GM21447 (cell line): ENCODE measurements around the gene CLIP4.

Experiments
- ATAC-seq: cut with Tn5 transposase; IDR thresholded peaks from one replicate; pipeline ENCODE4 v1.9.1; 2021; ENCODE audit not compliant: unreplicated experiment

Gene CLIP4

DNA sequence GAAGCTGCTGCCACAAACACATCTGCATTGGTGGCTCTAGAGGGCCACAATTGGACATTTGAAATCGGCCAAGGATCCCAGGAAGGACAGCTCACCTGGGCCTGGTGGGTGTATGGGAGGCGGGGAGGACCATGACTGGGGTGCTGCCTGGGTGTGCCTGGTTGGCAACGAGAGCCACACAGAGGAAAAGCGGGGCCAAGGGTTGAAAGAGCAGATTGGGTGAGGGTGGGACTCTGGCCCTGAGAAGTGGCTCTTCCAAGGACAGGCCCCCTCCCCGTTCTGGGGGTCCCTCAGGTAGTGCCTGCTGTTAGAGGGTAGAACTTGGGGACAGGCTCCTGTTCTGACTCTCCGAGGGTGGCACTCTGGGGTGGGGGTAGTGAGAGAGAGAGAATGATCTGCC is 102.9 kb downstream of the CLIP4 start:
- ATAC-seq: no peak

DNA sequence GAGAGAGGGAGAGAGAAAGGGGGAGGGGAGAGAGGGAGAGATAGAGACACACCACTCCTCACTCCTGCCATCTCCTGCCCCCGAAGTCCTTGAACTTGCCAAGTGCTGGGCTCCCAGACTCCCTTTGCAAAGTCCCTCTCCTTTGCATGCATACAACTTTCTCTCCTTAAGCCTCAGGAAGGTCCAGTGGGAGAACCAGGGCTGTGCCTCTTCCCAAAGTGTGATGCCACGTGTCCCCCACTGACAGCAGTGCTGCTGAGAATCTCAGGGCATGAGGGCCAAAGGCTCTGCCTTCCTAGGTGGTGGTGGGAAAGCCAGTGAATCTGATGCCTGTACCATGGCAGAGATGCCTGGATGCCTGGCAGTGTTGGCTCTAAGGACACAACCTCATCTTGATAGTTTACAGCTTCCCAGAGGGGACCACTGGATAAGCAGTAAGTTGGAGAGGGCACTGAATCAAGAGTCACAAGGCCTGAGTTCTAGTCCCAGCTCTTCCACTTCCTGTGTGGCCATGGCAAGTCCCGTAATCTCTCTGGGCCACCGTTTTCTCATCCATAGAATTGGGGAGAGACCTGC is 103.4 kb downstream of the CLIP4 start:
- no peak for ATAC-seq

DNA sequence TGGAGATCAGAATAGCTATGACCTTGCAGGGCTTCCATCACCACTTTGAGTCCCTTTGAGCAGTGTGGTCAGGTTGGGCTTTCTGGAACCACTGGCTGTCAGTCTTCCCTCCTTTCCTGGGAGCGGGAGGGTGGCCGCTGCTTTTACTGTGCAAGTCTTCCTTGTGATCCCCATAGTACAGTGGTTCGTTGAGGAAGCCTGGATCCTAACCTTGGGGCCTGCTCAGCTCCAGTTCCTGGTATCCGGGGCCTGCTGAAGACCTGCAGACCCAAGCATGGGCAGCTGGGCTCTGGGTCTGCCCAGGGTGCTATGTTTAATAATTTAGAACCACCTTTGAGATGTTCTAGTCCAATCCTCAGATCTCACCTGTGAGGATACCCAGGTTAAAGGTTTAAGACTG is 104.2 kb downstream of the CLIP4 start:
- ATAC-seq: no peak

DNA sequence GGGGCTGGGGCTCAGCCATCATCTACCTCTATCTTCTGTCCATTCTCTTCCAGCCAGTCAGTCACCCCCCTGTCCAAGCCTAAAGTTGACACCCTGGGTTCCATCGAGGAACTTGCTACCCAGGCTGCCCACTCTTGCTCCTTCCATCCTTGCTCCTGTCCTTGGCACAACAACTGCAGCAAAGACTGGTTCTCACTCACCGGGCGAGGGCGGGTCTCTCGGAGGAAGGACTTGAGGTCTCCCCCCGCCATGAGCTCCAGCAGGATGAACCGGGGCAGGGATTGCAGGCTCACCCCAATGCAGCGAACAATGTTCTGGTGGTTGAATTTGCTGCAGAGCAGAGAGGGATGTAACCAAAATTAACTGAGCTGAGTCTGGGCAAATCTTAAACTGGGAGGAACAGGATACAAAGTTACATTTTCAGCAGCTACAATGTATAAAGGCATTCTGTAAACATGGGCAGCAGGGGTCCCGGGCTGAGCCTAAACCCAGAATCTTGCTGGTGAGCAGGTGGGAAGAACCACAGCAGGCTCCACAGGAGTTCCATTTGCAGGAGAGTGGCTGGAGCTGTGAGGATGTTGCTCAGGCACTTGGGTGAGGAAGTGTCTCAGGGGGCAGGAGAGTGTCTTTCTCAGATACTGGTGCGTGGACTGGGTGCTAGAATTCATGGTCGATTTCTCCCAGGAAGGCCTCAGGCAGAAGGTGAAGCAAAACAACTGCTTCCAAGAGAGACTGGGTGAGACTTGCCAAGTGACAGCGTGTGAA is 105.5 kb downstream of the CLIP4 start:
- no peak for ATAC-seq

DNA sequence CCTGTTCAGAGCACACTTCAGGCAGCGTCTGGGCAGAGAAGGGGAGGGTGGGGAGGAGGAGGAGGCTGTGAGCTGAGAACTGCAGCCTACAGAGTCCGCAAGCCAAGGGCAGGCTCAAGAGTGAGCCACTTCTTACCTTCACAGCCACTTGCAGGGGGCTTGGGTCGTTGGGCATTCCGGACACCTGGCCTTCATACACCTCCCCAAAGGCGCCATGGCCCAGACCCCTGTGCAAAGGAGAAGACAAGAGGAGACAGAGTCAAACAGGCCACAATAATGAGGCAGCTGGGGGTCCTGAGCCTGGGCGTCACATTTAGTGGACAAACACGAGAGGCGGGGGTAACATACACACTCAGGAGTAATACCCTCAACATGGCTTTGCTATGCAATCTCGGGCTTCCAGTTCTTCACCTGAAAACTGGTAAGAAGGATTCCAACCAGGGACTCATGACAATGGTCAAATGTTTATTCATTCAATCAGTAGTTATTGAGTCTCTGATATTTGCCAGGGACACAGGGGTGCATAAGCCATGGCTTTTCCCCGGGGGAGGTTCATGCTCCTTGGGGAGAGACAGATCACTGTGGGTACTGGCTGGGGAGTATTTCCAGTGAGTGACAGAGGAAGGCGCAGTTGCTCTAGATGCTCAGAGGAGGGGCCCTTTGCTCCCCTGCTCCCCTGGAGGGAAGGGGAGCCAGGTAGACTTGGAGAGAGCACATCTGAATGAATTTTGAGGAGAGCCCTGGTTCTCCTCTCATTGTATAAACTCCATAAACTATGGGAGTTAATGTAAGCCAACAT is 107.4 kb downstream of the CLIP4 start:
- no peak for ATAC-seq

DNA sequence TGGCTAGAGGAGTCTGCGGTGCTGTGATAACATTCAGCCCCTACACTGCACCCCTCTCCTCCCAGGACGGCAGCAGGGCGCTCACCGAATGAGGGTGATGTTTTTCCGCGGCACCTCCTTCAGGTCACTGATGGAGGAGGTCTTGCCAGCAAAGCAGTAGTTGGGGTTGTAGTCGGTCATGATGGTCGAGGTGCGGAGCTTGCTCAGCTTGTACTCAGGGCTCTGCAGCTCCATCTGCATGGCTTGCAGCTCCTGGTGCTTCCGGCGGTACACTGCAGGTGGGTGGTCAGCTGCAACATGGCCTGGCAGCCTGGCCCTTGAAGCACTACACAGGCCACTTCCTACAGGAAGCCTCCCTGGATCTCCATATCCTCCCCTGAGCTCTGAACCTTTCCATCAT is 108.0 kb downstream of the CLIP4 start:
- no peak for ATAC-seq

DNA sequence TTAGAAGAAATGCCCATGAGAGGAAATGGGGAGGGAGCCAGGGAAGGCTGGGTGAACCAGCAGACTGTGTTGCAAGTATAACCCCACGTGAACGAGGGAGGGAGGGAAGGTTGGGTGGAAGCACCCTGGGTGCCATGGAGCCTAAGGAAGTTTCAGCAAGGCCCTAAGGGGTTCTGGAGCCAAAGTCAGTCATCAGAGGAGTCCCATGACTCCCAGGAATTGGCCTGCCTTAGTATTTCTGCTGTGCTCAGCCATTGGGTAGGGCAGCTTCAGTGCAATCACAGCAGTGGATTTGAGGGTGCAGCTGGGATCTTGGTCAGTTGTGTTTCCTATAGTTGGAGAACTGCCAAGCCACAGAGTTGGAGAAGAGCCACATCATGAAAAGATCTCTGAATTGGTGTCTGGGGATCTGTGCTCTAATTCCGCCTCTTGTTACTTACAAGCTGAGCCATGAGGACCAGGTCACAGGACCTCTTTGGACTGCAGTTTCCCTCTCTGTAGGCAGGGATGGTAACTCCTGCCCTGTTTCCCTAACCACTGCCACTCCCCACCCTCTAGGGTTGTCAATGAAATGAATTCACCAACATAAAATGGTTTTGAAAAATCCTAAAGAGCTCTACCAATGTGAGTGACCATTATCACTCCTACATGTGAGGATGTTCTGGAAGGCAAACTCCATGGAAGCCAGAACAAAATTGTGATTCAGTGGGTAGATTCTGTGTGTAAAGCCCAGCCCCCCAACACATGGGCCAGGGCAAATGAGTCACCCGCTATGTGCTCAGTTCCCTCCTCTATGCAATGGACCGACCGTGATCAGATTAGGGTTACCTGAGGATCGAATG is 108.9 kb downstream of the CLIP4 start:
- ATAC-seq: no peak

DNA sequence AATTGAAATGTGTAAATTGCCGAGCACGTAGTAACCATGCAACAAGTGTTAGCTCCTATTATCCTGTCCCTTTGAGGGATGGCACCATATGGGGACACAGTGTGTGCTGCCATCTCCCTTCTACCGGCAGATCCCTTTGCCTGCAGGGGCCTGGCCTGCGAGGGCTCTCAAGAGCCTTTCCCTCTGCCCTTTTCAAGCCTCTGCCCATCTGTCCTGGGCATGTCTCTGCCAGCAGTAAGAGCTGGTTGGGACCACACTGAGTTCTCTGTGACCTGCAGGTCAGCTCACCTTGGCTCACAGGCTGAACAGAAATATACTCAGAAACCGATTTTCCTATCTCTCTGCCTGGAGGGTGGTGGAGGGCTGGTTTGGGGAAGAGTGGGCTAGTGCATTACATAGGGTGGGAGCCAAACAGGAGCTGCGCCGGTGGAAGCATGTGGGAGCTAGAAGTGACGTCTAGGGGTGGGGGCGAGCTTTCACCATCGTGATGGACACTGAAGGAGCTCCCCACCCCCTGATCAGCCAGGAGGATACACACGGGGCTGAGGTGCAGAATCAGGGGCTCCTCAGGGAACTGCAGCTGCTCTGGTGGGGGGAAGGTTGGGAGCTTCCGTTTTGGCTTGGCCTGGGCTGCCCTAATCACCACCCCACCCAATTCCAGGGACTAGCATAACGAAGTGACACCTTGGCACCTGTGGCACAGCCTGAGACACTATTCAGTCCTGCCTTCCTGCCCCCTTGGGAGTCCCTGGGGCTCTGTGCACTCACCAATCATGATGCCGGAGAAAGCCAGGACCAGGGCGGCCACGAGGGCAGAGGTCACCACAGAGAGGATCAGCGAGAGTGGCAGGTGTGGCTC is 109.7 kb downstream of the CLIP4 start:
- ATAC-seq: no peak

DNA sequence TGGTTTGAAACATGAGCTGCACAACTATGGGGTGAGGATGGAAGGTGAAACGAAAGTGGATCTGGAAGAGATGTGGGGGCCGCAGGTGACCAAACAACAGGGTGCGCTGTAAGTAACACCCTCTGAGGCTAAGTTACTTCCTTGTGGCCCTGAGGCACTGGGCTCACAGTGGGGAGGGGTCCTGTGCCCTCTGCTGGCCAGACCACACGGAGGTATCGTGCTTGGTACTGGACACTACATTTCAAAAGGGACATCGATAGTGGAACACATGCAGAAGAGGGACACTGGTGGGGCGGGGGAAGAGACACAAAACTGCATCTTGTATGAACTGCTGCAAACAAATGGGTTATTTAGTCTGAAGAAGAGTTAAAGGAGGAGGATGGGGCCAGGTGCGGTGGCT is 110.6 kb downstream of the CLIP4 start:
- no peak for ATAC-seq

DNA sequence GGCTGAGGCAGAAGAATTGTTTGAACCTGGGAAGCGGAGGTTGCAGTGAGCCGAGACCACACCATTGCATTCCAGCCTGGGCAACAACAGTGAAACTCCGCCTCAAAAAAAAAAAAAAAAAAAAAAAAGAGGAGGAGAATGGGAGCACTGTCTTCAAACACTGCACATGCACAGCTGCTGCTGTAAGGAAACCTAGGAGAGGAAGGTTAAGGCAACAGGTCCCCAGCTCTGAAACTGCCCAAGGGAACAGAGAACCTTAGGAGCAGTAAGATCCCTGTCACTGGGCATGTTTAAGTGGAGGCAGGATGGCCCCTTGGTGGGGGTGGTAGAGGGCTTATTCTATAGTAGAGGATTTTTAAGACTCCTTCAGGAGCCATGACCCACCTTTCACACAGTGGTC is 111.2 kb downstream of the CLIP4 start:
- ATAC-seq: no peak

DNA sequence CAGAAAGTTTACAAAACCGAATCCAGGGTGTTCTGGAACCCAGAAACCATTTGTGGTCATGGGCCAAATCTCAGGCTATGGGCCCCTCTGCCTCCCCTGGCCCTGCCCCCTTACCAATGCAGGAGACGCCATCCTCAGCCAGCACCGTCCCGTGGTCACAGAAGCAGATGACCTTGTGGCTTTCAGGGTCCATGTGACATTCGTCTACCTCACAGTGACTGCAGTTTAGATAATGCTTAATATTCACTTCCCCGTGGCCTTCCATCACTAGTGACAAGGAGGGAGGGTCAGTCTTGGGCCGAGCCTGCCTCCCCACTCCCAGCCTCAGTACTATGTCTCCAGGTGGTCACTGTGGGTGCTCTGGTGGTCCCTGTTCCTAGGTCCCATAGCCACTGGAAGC is 111.6 kb downstream of the CLIP4 start:
- no peak for ATAC-seq

DNA sequence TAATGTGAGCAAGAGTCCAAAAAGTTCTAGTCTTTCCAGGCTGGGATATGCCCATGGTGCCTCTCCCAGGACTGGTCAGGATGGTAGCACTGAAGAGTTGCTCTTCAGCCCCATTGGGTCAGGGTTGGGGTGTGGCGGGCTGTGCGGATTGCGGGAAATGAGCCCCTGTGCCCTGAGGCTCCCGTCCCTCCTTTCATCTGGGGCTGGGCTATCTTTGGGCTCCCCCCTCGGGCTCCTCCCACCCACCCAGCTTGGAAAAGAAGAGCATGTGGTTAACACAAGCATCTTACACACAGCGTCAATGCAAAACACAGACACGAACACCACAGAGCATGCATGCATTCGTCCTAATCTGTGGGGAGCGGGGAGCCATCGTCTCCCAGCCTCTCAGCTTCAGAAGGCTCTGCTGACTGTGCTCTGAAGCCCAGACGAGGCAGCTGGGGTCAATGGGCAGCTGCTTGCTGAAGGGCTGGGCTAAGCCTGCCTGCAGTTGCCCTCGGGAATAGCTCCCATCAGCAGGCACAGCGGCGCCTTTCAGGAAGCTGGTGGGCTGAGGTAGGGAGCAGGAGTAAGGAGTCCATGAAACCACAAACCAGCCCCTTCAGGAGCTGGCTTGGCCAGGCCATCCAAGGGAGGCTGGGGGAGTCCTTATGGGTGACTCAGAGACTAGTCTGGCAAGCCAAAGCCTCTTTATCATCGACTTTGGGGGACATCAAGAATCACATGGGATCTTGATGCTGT is 112.9 kb downstream of the CLIP4 start:
- no peak for ATAC-seq

DNA sequence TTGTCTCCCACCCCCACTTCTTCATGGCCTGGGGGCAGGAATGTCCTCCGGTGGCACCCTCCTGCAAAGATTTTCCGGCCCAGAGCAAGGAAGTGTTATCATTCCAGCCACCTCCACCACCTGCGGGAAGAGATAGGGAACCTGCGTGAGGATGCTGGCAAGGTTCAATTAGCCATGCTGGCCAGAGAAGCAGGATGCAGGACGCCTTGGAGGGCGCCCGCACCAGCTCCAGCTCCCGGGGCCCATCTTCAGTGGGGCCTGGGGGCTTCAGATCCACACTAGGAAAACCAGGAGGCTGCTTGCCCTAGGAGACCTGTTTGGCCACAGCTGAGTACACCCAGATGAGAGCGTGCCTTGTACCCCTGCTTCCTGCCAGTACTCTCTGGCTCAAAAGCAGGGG is 113.7 kb downstream of the CLIP4 start:
- ATAC-seq: no peak

DNA sequence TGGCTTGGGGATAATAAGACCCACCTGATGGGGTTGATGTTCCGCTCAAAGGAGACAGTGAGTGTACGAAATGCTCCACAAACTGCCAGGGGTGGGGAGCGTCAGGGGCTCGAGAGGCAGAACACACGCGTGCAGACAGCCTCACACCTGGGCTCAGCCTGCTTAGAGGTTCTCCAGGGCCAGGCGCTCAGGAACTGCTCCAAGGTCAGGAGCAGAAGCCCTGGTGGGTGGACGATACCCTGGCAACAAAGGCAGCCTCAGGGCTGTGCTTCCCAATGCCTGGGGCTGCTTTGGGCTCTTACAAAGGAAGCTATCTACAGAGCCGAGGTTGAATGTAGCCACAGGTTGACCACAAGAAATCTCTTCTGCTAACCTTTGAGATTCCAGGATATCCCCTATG is 114.4 kb downstream of the CLIP4 start:
- no peak for ATAC-seq

DNA sequence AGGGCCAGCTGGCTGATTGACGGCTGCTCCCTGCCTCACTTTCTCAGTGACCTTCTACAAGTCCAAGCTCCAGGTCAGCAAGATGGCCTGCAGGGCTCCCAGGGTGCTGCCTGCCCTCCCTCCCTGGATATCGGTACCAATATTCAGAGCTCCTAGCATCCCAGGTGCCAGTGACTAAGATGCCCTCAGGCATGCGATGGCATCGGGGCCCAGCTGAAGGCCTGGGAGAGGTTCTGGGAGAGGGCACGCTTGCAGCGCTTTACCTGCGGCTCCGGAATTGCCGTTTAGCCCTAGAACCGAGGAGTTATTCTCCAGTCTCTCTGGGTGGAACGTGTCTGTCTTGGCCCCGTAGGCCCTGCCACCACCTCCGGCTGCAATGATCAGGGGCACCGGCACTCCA is 116.8 kb downstream of the CLIP4 start:
- no peak for ATAC-seq

DNA sequence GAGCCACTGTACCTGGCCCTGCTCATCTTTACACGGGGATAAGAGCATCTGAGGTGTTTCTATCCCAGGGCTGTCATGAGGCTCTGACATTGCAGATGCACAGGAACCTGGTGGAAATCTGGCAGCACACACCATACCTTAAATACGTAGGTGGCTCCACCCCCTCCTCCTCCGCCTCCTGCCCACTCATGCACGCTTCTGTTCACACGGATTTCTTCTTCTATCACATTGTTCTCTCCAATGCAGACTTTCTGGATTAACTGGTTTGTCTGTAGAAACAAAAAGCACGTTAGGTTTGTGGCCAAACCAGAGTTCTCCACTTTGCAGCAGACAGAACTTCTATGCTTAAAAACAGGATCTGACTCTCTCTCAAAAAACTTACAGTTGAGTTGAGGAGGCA is 118.2 kb downstream of the CLIP4 start:
- no peak for ATAC-seq

DNA sequence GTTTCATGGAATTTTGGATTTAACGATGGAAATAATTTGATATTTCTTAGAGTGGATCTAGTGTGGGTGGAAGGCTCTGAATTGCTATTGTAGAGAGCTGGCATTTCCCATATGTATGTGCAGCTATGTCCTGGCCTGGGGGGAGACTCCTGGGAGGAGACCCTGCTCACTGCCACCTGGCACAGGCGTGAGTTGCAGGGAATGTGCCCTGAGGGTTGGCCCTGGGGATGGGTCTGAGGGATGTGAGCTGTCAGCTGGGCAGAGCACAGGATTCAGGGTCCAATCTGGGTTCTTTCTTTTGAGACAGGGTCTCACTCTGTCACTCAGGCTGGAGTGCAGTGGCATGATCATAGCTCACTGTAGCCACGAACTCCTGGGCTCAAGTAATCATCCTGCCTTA is 120.2 kb downstream of the CLIP4 start:
- ATAC-seq: no peak

DNA sequence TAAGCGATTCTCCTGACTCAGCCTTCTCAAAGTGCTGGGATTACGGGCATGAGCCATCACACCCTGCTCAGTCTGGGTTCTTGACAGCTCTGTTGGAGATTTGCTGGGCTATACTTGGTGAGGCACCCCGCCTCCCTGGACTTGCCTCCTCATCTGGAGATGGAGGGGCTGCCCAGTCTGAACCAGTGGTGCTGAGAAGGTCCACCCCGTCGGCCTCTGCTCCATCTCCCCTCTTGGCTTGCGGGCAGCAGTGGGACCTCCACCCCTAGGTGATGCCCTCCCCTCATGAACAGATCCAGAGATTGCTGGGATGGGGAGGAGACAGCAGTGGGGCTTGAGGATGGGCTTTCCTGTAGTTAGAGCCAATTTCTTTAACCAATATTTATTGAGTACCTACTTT is 120.9 kb downstream of the CLIP4 start:
- ATAC-seq: no peak

DNA sequence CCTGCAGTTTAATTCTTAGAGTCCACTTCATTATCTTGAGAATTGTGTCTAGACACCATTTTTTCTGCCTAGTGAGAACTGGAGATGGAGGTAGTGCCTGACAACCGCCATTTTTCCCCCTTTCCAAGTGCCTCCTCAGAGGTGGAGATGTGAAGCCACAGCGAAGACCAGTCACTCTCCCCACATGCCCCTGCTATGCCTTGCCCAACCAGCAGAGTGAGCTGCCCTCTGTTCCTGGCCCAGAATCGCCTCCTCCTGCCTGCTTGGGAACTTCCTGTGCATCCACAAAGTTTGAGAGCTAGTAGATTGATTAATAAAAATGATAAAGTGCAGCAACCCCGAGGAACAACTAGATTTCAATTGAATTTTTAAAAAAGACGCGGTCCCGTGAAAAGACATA is 123.3 kb downstream of the CLIP4 start:
- ATAC-seq: no peak
